NT2/D1 (cell line): ENCODE measurements around the gene MPIG6B.

Experiments
- SUZ12 ChIP-seq: IDR thresholded peaks from 2 replicates; pipeline ENCODE4 v1.6.1; 2011; ENCODE audit not compliant: insufficient read length, insufficient read depth; ENCODE audit errors: extremely low read depth
- YY1 ChIP-seq: IDR thresholded peaks from 2 replicates; pipeline ENCODE4 v1.6.1; 2011; ENCODE audit not compliant: insufficient read length, insufficient read depth

GRCh38 chr6:31712296-31712695 lies 10.9 kb upstream of the MPIG6B start:
- no peak for TF ChIP-seq SUZ12
- TF ChIP-seq YY1: no peak
